ENCODE data around the gene SLC5A5.

SLC5A5 gene

GRCh38 chr19:17837972-17838371 is 33.8 kb upstream of the SLC5A5 start:
- TF ChIP-seq CTCF (IDR thresholded peaks at IDR 0.05; ENCODE audit: insufficient read depth, low read length, missing control alignments) = no peak
- H3K4me3 ChIP-seq (ENCODE audit: low read depth, low read length) = no peak overlapping the region
- CTCF ChIA-PET = no interaction called here
- POLR2A ChIA-PET = no interaction called here
- DNase-seq (ENCODE audit: low read depth, low spot score) = no peak

- no peak for TF ChIP-seq CTCF (IDR thresholded peaks at IDR 0.05; ENCODE audit: insufficient read depth, low read length, missing control alignments)
- POLR2A ChIA-PET = no interaction called here
- CTCF ChIA-PET = interaction anchor here (1.8 kb wide), 1 partner anchor 19 kb away, joined by 4 read pairs; the partner anchor contains the start of gene RPL18A
- no peak overlapping the region for H3K4me3 ChIP-seq (ENCODE audit: low read depth, low read length)
- DNase-seq (ENCODE audit: low read depth, low spot score) = no peak
Observed at GRCh38 chr19:17840019-17840418, 31.7 kb upstream of the SLC5A5 start.

GRCh38 chr19:17841371-17841809 is 30.4 kb upstream of the SLC5A5 start:
- H3K4me3 ChIP-seq (ENCODE audit: low read depth, low read length) = no peak overlapping the region
- no peak for TF ChIP-seq CTCF (IDR thresholded peaks at IDR 0.05; ENCODE audit: insufficient read depth, low read length, missing control alignments)
- ChIA-PET POLR2A (no interaction called here), CTCF (no interaction called here)
- DNase-seq (ENCODE audit: low read depth, low spot score) = no peak

- POLR2A ChIA-PET = no interaction called here
- H3K4me3 ChIP-seq (ENCODE audit: low read depth, low read length) = peak overlapping the region; percentile 46
- no peak for DNase-seq (ENCODE audit: low read depth, low spot score)
- TF ChIP-seq CTCF (IDR thresholded peaks at IDR 0.05; ENCODE audit: insufficient read depth, low read length, missing control alignments) = no peak
- CTCF ChIA-PET = interaction anchor here (1.2 to 2.3 kb wide), 2 partner anchors 9 to 17 kb away, joined by 4 to 7 read pairs; partner anchors contain the start of gene RPL18A
Observed at GRCh38 chr19:17841810-17842662, 29.7 kb upstream of the SLC5A5 start.

- CTCF ChIA-PET = interaction anchor here (1.2 to 2.3 kb wide), 2 partner anchors 10 to 17 kb away, joined by 4 to 7 read pairs; partner anchors contain the start of gene RPL18A
Observed at GRCh38 chr19:17842663-17843291, 29.0 kb upstream of the SLC5A5 start.

More at GRCh38 chr19:17842663-17843291, 29.0 kb upstream of the SLC5A5 start:
- peak overlapping the region; percentile 46 for H3K4me3 ChIP-seq (ENCODE audit: low read depth, low read length)
- TF ChIP-seq CTCF (IDR thresholded peaks at IDR 0.05; ENCODE audit: insufficient read depth, low read length, missing control alignments) = no peak
- POLR2A ChIA-PET = no interaction called here
- DNase-seq (ENCODE audit: low read depth, low spot score) = no peak
